Astrocyte of the spinal cord (primary cell): ENCODE data around the gene UBE2O.
"Not testable (repeated sequence)": the region's sequence is repeated elsewhere in the genome, so short reads cannot be mapped to it uniquely, and the experiment has no call there.

Experiments
- DNase-seq: peaks from one replicate; pipeline ENCODE4 v3.0.0; 2011; ENCODE audit warnings: low read depth, low spot score
- H3K4me3 ChIP-seq: 2 replicates; pipeline ENCODE4 v1.5.1; 2011; ENCODE audit warnings: low read depth, mild to moderate bottlenecking, low read length, moderate library complexity
- CTCF ChIP-seq: IDR thresholded peaks from 2 replicates; pipeline ENCODE4 v1.5.1; 2012; ENCODE audit warnings: low read depth, mild to moderate bottlenecking, low read length, inconsistent platforms
- in situ Hi-C: cut with HindIII; loops from 2 replicates; pipeline ENCODE4 v1.10.0; 2017; ENCODE audit warnings: low sequenced_read_pairs

Gene UBE2O

GRCh38 chr17:76366247-76366646 lies 86.7 kb downstream of the UBE2O start:
- in situ Hi-C loops, result no loop called here
- no peak overlapping the region for H3K4me3 ChIP-seq
- no peak for TF ChIP-seq CTCF
- no peak for DNase-seq

GRCh38 chr17:76365256-76365903 lies 87.6 kb downstream of the UBE2O start:
- no peak for DNase-seq
- no peak overlapping the region for H3K4me3 ChIP-seq
- in situ Hi-C loops, result no loop called here
- peak; percentile 48 for TF ChIP-seq CTCF

- DNase-seq, result no peak
- no peak for TF ChIP-seq CTCF
- H3K4me3 ChIP-seq, result no peak overlapping the region
- in situ Hi-C loops, result no loop called here
These were observed 89.7 kb downstream of the UBE2O start for GRCh38 chr17:76363107-76363842.

GRCh38 chr17:76360461-76360860 lies 92.5 kb downstream of the UBE2O start:
- no peak for TF ChIP-seq CTCF
- no peak for DNase-seq
- in situ Hi-C loops, result no loop called here
- H3K4me3 ChIP-seq, result no peak overlapping the region

GRCh38 chr17:76359776-76360175 lies 93.2 kb downstream of the UBE2O start:
- DNase-seq, in situ Hi-C loops, H3K4me3 ChIP-seq: not testable (repeated sequence)

- no peak for DNase-seq
- H3K4me3 ChIP-seq, result no peak overlapping the region
- no peak for TF ChIP-seq CTCF
- in situ Hi-C loops, result no loop called here
These were observed 93.6 kb downstream of the UBE2O start for GRCh38 chr17:76359375-76359774.

GRCh38 chr17:76357597-76358158 lies 95.3 kb downstream of the UBE2O start:
- in situ Hi-C loops, result no loop called here
- no peak for DNase-seq
- TF ChIP-seq CTCF, result no peak

More at GRCh38 chr17:76357597-76358158, 95.3 kb downstream of the UBE2O start:
- H3K4me3 ChIP-seq, result no peak overlapping the region
